T-cell (primary cell): ENCODE measurements around the gene BMERB1. TPM values are rescaled to one million over a fixed set of nuclear protein-coding genes. Genes with fewer than 3 reads are reported as not detected.

ENCODE experiments used
- ATAC-seq, 4 experiments: fragments of 200-7000 bp in 3 of 4; fragments of 150-1000 bp in 1 of 4; cut with Tn5 transposase; replicated peaks in 1 of 4; 1 replicate in 3 of 4; 2 replicates in 1 of 4; pipeline ENCODE4 v1.10.0; 2021; ENCODE audit warnings: moderate library complexity in 3 of 4, mild to moderate bottlenecking in 2 of 4, moderate number of reproducible peaks in 1 of 4
- CTCF ChIA-PET, 2 donors: fragments of 300-600 bp; sonication (Branson Sonifier 250); formaldehyde crosslinking; loops; one replicate each; lab custom pipeline; 2022; ENCODE audit warnings: antibody characterized with exemption in 2 of 2; lab: Charles Lee
- POLR2A ChIA-PET, 2 donors: fragments of 300-600 bp; sonication (Branson Sonifier 250); formaldehyde crosslinking; loops; one replicate each; lab custom pipeline; 2022; ENCODE audit warnings: antibody characterized with exemption in 2 of 2; lab: Charles Lee
- DNase-seq, 35 experiments: peaks; one replicate each; pipeline versions ENCODE4 v3.0.0 to v3.0.0-alpha.2; 2013 to 2023
- H3K27ac ChIP-seq: one replicate; pipeline ENCODE4 v1.5.1; 2013; ENCODE audit warnings: low read length
- H3K27me3 ChIP-seq, 2 experiments: replicated peaks in 1 of 2; 1 replicate in 1 of 2; 2 replicates in 1 of 2; pipeline versions ENCODE4 v1.6.1 to v1.7.0; 2013; ENCODE audit warnings: low read length in 1 of 2, mixed read lengths in 1 of 2; ENCODE audit not compliant: control insufficient read depth in 2 of 2, insufficient read depth in 2 of 2; ENCODE audit errors: extremely low read depth in 1 of 2
- H3K36me3 ChIP-seq, 2 donors: 1 replicate in 1 of 2; 2 replicates in 1 of 2; pipeline versions ENCODE4 v1.6.1 to v1.7.0; 2013; ENCODE audit warnings: low read length in 1 of 2; ENCODE audit not compliant: control insufficient read depth in 2 of 2, insufficient read depth in 1 of 2; ENCODE audit errors: extremely low read depth in 1 of 2
- H3K4me1 ChIP-seq, 2 experiments: 1 replicate in 1 of 2; 2 replicates in 1 of 2; pipeline versions ENCODE4 v1.6.1 to v1.7.0; 2013; ENCODE audit warnings: low read length in 2 of 2, mixed read lengths in 1 of 2; ENCODE audit not compliant: insufficient read depth in 2 of 2, control insufficient read depth in 1 of 2; ENCODE audit errors: extremely low read depth in 1 of 2
- H3K4me3 ChIP-seq, 2 donors: 1 replicate in 1 of 2; 2 replicates in 1 of 2; pipeline versions ENCODE4 v1.5.1 to v1.7.0; 2013; ENCODE audit warnings: mild to moderate bottlenecking in 2 of 2, low read length in 1 of 2, moderate library complexity in 1 of 2; ENCODE audit not compliant: control insufficient read depth in 1 of 2; ENCODE audit errors: extremely low read depth in 1 of 2
- H3K9me3 ChIP-seq: 2 replicates; pipeline ENCODE4 v1.7.0; 2013
- H3K27ac Mint-ChIP-seq, 2 donors: one replicate each; pipeline ENCODE4 v1.8.0; 2020 to 2021; ENCODE audit warnings: mild to moderate bottlenecking in 2 of 2, mixed read lengths in 2 of 2
- H3K27me3 Mint-ChIP-seq, 2 donors: one replicate each; pipeline ENCODE4 v1.8.0; 2021 to 2022; ENCODE audit warnings: mixed read lengths in 2 of 2
- H3K36me3 Mint-ChIP-seq: one replicate; pipeline ENCODE4 v1.8.0; 2021; ENCODE audit warnings: mixed read lengths
- H3K4me1 Mint-ChIP-seq, 3 donors: one replicate each; pipeline ENCODE4 v1.8.0; 2020 to 2022; ENCODE audit warnings: mixed read lengths in 3 of 3, mild to moderate bottlenecking in 1 of 3
- H3K4me3 Mint-ChIP-seq, 3 donors: one replicate each; pipeline ENCODE4 v1.8.0; 2020 to 2022; ENCODE audit warnings: mild to moderate bottlenecking in 3 of 3, mixed read lengths in 3 of 3, moderate library complexity in 3 of 3
- H3K9me3 Mint-ChIP-seq, 3 donors: one replicate each; pipeline ENCODE4 v1.8.0; 2020 to 2022; ENCODE audit warnings: mixed read lengths in 3 of 3
- WGBS: methylation state at CpG from one replicate; pipeline ENCODE4 v1.1.5; 2013; ENCODE audit warnings: missing lambda C conversion rate; ENCODE audit not compliant: insufficient coverage; 5-methylcytosine and 5-hydroxymethylcytosine counted together
- total RNA-seq, 35 experiments: library from RNA in 6 of 35; stranded (reverse) in 6 of 35; fragments of 120-200 nt in 1 of 35; gene quantifications; one replicate each; pipeline versions ENCODE4 v1.2.1 to v1.2.4 and lab custom pipeline; 2013 to 2026

The BMERB1 gene
- total RNA-seq, 5 donors from 2014 or later (not counting 1 experiment from before 2014, with no cell fraction given) = 2.1 to 9.6 (median 5.6) TPM

DNA sequence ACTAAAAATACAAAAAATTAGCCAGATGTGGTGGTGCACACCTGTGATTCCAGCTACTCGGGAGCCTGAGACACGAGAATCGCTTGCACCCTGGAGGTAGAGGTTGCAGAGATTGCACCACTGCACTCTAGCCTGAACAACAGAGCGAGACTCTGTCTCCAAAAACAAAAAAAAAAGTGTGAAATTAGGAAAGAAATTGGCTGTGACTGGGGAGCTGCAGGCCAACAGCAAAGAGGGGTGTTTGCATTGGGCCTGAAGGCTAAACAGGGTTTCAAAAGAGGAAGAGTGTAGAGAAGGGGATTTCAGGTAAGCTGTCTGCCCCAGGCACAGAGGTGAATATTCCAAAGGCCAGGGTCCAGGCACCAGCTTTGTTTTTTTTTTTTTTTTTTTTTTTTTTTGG, 9.4 kb downstream of the BMERB1 start:
- ChIA-PET CTCF (interaction anchor here in 1 of 2 donors (0.7 kb wide), 1 partner anchor 20 kb away, joined by 3 read pairs; no protein-coding TSS in a partner anchor), POLR2A (no interaction called here)
- no peaks in the 10 kb centered on the region for H3K36me3 ChIP-seq
- peaks cover 0 to 4% of the 10 kb centered on the region in 2 donors for H3K27me3 Mint-ChIP-seq
- no peaks in the 10 kb centered on the region for H3K36me3 Mint-ChIP-seq
- H3K27ac Mint-ChIP-seq = peak overlapping the region in 1 of 2 donors; percentile 35
- no peaks in the 10 kb centered on the region for H3K27me3 ChIP-seq
- H3K4me1 Mint-ChIP-seq = peaks cover 0 to 3% (median 2%) of the 10 kb centered on the region in 3 donors
- H3K9me3 Mint-ChIP-seq = peaks cover 0 to 9% (median 6%) of the 10 kb centered on the region in 3 donors
- H3K9me3 ChIP-seq = no peaks in the 10 kb centered on the region
- DNase-seq (no peak), ATAC-seq (no peak)
- no peak overlapping the region for H3K4me3 Mint-ChIP-seq
- H3K4me1 ChIP-seq = no peaks in the 10 kb centered on the region
- no peak overlapping the region for H3K4me3 ChIP-seq
- WGBS = no CpG with 5 or more reads among the region's 4 CpGs
- no peak overlapping the region for H3K27ac ChIP-seq

DNA sequence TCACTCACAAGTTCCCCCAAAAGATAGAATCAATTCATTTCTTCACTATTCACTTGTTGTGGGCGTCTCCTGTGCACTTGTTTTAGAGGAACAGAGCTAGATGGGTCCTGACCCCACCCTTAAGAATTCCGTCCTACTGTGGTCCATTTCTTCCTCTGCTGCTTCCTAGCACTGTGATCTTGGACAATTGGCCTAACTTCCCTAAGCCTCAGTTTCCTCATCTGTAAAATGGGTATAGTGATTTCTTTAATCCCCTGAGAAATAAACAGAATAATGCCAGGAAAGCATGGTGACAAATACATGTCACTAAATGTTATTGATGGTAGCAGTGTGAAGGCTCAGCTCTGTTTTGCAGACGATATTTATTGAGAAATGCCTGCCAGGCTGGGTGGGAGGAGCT, 9.9 kb downstream of the BMERB1 start:
- Histone ChIP-seq H3K4me1 (no peaks in the 10 kb centered on the region), H3K27ac (no peak overlapping the region), H3K36me3 (no peaks in the 10 kb centered on the region), H3K4me3 (no peak overlapping the region), H3K27me3 (no peaks in the 10 kb centered on the region), H3K9me3 (no peaks in the 10 kb centered on the region)
- Mint-ChIP-seq H3K4me1 (peaks cover 0 to 3% (median 2%) of the 10 kb centered on the region in 3 donors), H3K36me3 (no peaks in the 10 kb centered on the region), H3K4me3 (no peak overlapping the region), H3K9me3 (peaks cover 0 to 9% (median 6%) of the 10 kb centered on the region in 3 donors), H3K27ac (no peak overlapping the region), H3K27me3 (peaks cover 0 to 4% of the 10 kb centered on the region in 2 donors)
- ATAC-seq (no peak), DNase-seq (no peak)
- WGBS = 96% methylated on average over 2 of the region's 3 CpGs
- ChIA-PET CTCF (no interaction called here), POLR2A (no interaction called here)

DNA sequence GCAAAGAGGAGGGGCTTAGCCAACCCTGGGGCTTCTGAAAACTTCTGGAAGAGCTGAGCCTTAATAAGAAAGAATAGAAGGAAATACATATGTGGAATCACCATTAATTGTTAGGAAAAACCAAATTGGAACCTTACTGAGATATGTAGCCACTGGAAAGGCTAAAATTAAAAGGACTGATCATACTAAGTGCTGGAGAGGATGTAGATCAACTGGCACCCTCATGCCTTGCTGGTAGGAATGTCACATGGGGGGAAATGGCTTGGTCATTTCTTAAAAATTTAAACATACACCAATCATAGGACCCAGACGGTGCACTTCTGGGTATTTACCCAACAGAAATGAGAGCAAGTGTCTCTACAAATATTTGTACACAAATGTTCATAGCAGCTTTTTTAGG, 11.1 kb downstream of the BMERB1 start:
- no peak for DNase-seq
- Mint-ChIP-seq H3K36me3 (no peaks in the 10 kb centered on the region), H3K27ac (no peak overlapping the region), H3K4me3 (no peak overlapping the region), H3K9me3 (peaks cover 0 to 9% (median 6%) of the 10 kb centered on the region in 3 donors), H3K4me1 (peaks cover 0 to 3% (median 2%) of the 10 kb centered on the region in 3 donors), H3K27me3 (peaks cover 0 to 4% of the 10 kb centered on the region in 2 donors)
- Histone ChIP-seq H3K27me3 (no peaks in the 10 kb centered on the region), H3K9me3 (no peaks in the 10 kb centered on the region), H3K27ac (no peak overlapping the region), H3K4me1 (no peaks in the 10 kb centered on the region), H3K36me3 (no peaks in the 10 kb centered on the region), H3K4me3 (no peak overlapping the region)
- no peak for ATAC-seq
- ChIA-PET CTCF (no interaction called here), POLR2A (no interaction called here)
- WGBS = no CpG with 5 or more reads among the region's 1 CpG

DNA sequence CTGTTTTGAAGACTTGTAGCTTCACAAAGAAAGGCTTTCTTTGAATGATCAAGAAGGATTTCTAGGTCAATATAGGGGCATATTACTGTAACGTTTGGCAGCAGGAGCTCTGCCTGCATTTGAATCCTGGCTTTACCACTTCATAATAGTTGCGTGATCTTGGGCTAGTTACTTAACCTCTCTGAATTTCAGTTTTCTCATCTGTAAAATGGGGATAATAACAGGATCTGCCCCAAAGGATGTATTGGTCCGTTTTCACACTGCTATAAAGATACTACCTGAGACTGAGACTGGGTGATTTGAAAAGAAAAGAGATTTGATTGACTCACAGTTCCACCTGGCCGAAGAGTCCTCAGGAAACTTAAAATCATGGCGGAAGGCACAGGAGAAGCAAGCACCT, 12.5 kb downstream of the BMERB1 start:
- H3K27me3 ChIP-seq = no peaks in the 10 kb centered on the region
- no peak overlapping the region for H3K4me3 Mint-ChIP-seq
- no peak for ATAC-seq

DNA sequence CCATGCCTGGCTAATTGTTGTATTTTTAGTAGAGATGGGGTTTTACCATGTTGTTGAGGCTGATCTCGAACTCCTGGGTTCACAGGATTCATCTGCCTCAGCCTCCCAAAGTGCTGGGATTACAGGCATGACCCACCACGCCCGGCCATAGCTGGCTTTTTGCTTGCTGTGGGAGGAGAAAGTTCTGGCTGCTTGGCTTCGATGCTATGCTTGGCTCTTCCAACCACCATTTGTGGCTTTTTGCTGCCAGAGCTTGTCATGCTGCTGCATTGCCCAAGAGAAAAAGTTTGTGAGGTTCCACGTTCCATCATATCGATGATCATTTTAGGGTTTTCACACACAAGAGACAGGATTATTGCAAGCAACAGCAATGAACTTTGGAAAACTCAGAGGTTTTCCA, 16.2 kb downstream of the BMERB1 start:
- ChIA-PET CTCF (no interaction called here), POLR2A (no interaction called here)
- Histone ChIP-seq H3K9me3 (no peaks in the 10 kb centered on the region), H3K36me3 (no peaks in the 10 kb centered on the region), H3K27ac (no peak overlapping the region), H3K27me3 (no peaks in the 10 kb centered on the region), H3K4me1 (no peaks in the 10 kb centered on the region), H3K4me3 (no peak overlapping the region)
- no peak for DNase-seq
- Mint-ChIP-seq H3K27ac (no peak overlapping the region), H3K9me3 (peaks cover 0 to 5% (median 0%) of the 10 kb centered on the region in 3 donors), H3K36me3 (no peaks in the 10 kb centered on the region), H3K4me3 (no peak overlapping the region), H3K4me1 (peaks cover 0 to 3% (median 2%) of the 10 kb centered on the region in 3 donors), H3K27me3 (peaks cover 1 to 8% of the 10 kb centered on the region in 2 donors)
- ATAC-seq = no peak
- WGBS = 100% methylated on average over 2 of the region's 6 CpGs

More for the DNA sequence above, 12.5 kb downstream of the BMERB1 start:
- ChIA-PET POLR2A (no interaction called here), CTCF (no interaction called here)
- no peak overlapping the region for H3K27ac Mint-ChIP-seq
- peaks cover 0 to 3% (median 2%) of the 10 kb centered on the region in 3 donors for H3K4me1 Mint-ChIP-seq
- no peaks in the 10 kb centered on the region for H3K36me3 ChIP-seq
- DNase-seq = no peak
- no peak overlapping the region for H3K4me3 ChIP-seq
- H3K9me3 ChIP-seq = no peaks in the 10 kb centered on the region
- H3K27me3 Mint-ChIP-seq = peaks cover 0 to 4% of the 10 kb centered on the region in 2 donors
- WGBS = no CpG with 5 or more reads among the region's 5 CpGs
- H3K9me3 Mint-ChIP-seq = peaks cover 0 to 9% (median 6%) of the 10 kb centered on the region in 3 donors
- no peaks in the 10 kb centered on the region for H3K36me3 Mint-ChIP-seq
- H3K27ac ChIP-seq = no peak overlapping the region
- H3K4me1 ChIP-seq = no peaks in the 10 kb centered on the region

DNA sequence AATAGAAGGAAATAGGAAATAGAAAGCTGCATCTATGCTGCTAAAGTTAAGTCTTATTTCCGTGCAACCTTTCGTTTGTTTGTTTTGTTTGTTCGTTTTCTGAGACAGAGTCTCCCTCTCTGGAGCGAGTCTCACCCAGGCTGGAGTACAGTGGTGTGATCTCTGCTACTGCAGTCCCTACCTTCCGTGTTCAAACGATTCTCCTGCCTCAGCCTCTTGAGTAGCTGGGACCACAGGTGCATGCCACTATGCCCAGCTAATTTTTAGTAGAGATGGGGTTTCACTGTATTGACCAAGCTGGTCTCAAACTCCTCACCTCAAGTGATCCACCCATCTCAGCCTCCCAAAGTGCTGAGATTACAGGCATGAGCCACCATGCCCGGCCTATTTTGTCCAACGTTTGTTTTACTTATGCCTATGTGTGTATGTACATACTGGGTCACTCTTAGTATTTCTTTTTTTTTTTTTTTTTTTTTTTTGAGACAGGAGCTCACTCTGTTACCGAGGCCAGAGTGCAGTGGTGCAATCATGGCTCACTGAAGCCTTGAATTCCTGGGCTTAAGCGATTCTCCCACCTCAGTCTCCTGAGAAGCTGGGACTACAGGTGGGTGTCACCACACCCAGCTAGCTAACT, 16.8 kb downstream of the BMERB1 start:
- peaks cover 0 to 4% (median 0%) of the 10 kb centered on the region in 3 donors for H3K9me3 Mint-ChIP-seq
- no peak overlapping the region for H3K4me3 ChIP-seq
- no peaks in the 10 kb centered on the region for H3K36me3 Mint-ChIP-seq
- no peak overlapping the region for H3K4me3 Mint-ChIP-seq
- H3K36me3 ChIP-seq = no peaks in the 10 kb centered on the region
- CTCF ChIA-PET = interaction anchor here (0.6 to 0.7 kb wide), 2 partner anchors 277 to 330 kb away, joined by 3 to 8 read pairs; no protein-coding TSS in a partner anchor
- peaks cover 1 to 8% of the 10 kb centered on the region in 2 donors for H3K27me3 Mint-ChIP-seq
- no peak for ATAC-seq
- WGBS = 89% methylated on average over 3 of the region's 10 CpGs
- H3K9me3 ChIP-seq = no peaks in the 10 kb centered on the region
- no peak overlapping the region for H3K27ac ChIP-seq
- H3K4me1 ChIP-seq = no peaks in the 10 kb centered on the region
- DNase-seq = no peak
- POLR2A ChIA-PET = interaction anchor here (0.6 to 0.7 kb wide), 3 partner anchors 8 to 107 kb away, joined by 3 to 6 read pairs (median 4); no protein-coding TSS in a partner anchor
- no peaks in the 10 kb centered on the region for H3K27me3 ChIP-seq
- H3K4me1 Mint-ChIP-seq = peaks cover 0 to 3% (median 2%) of the 10 kb centered on the region in 3 donors
- no peak overlapping the region for H3K27ac Mint-ChIP-seq
